Measurements from ENCODE around the gene TP63.

TP63 gene

GRCh38 chr3:189683546-189684255 is 52.5 kb downstream of the TP63 start:
- no peak for DNase-seq (ENCODE audit: low read depth in 4 of 4, low spot score in 1 of 4)

- DNase-seq (ENCODE audit: low read depth in 4 of 4, low spot score in 1 of 4) = no peak
Measured at GRCh38 chr3:189684317-189684716, 53.1 kb downstream of the TP63 start.

- DNase-seq (ENCODE audit: low read depth in 4 of 4, low spot score in 1 of 4) = no peak
Measured at GRCh38 chr3:189685291-189685690, 54.1 kb downstream of the TP63 start.

- DNase-seq (ENCODE audit: low read depth in 4 of 4, low spot score in 1 of 4) = no peak
Measured at GRCh38 chr3:189685860-189686259, 54.7 kb downstream of the TP63 start.

- no peak for DNase-seq (ENCODE audit: low read depth in 4 of 4, low spot score in 1 of 4)
Measured at GRCh38 chr3:189687475-189687874, 56.3 kb downstream of the TP63 start.

- DNase-seq (ENCODE audit: low read depth in 4 of 4, low spot score in 1 of 4) = no peak
Measured at GRCh38 chr3:189688262-189688661, 57.1 kb downstream of the TP63 start.

- DNase-seq (ENCODE audit: low read depth in 4 of 4, low spot score in 1 of 4) = no peak
Measured at GRCh38 chr3:189689625-189690024, 58.4 kb downstream of the TP63 start.

- no peak for DNase-seq (ENCODE audit: low read depth in 4 of 4, low spot score in 1 of 4)
Measured at GRCh38 chr3:189690237-189690636, 59.0 kb downstream of the TP63 start.

GRCh38 chr3:189690672-189691071 is 59.5 kb downstream of the TP63 start:
- no peak for DNase-seq (ENCODE audit: low read depth in 4 of 4, low spot score in 1 of 4)

- no peak for DNase-seq (ENCODE audit: low read depth in 4 of 4, low spot score in 1 of 4)
Measured at GRCh38 chr3:189695400-189695799, 64.2 kb downstream of the TP63 start.

GRCh38 chr3:189698811-189699210 is 67.6 kb downstream of the TP63 start:
- no peak for DNase-seq (ENCODE audit: low read depth in 4 of 4, low spot score in 1 of 4)

GRCh38 chr3:189699885-189700284 is 68.7 kb downstream of the TP63 start:
- no peak for DNase-seq (ENCODE audit: low read depth in 4 of 4, low spot score in 1 of 4)

- DNase-seq (ENCODE audit: low read depth in 4 of 4, low spot score in 1 of 4) = no peak
Measured at GRCh38 chr3:189702066-189702646, 71.0 kb downstream of the TP63 start.

GRCh38 chr3:189703865-189704264 is 72.7 kb downstream of the TP63 start:
- DNase-seq (ENCODE audit: low read depth in 4 of 4, low spot score in 1 of 4) = no peak

- no peak for DNase-seq (ENCODE audit: low read depth in 4 of 4, low spot score in 1 of 4)
Measured at GRCh38 chr3:189708375-189708774, 77.2 kb downstream of the TP63 start.

GRCh38 chr3:189710620-189711402 is 79.6 kb downstream of the TP63 start:
- DNase-seq (ENCODE audit: low read depth in 4 of 4, low spot score in 1 of 4) = no peak

- DNase-seq (ENCODE audit: low read depth in 4 of 4, low spot score in 1 of 4) = no peak
Measured at GRCh38 chr3:189712906-189713483, 81.8 kb downstream of the TP63 start.

- no peak for DNase-seq (ENCODE audit: low read depth in 4 of 4, low spot score in 1 of 4)
Measured at GRCh38 chr3:189714991-189715961, 84.1 kb downstream of the TP63 start.

- DNase-seq (ENCODE audit: low read depth in 4 of 4, low spot score in 1 of 4) = no peak
Measured at GRCh38 chr3:189718215-189718614, 87.0 kb downstream of the TP63 start.

GRCh38 chr3:189720736-189721417 is 89.7 kb downstream of the TP63 start:
- no peak for DNase-seq (ENCODE audit: low read depth in 4 of 4, low spot score in 1 of 4)
